Astrocyte (in vitro differentiated cells and primary cell): ENCODE measurements around the gene CYP21A2. TPM values are rescaled to one million over a fixed set of nuclear protein-coding genes. Genes with fewer than 3 reads are reported as not detected.

Source experiments
- DNase-seq: peaks from one replicate; pipeline ENCODE4 v3.0.0-alpha.2; 2010; ENCODE audit warnings: low read depth
- FAIRE-seq: peaks from 2 replicates; lab custom pipeline; 2011; peaks lifted over from hg19 to GRCh38; lab: Jason Lieb, UNC
- H2AFZ ChIP-seq: 2 replicates; pipeline ENCODE4 v1.6.0; 2012; ENCODE audit warnings: low read depth, low read length, inconsistent platforms
- H3K27ac ChIP-seq: 2 replicates; pipeline ENCODE4 v1.5.1; 2011; ENCODE audit warnings: low read depth, low read length, inconsistent platforms
- H3K27me3 ChIP-seq: 2 replicates; pipeline ENCODE4 v1.6.0; 2011; ENCODE audit warnings: low read length, inconsistent platforms; ENCODE audit not compliant: insufficient read depth
- H3K36me3 ChIP-seq: 2 replicates; pipeline ENCODE4 v1.5.1; 2011; ENCODE audit warnings: low read length, inconsistent platforms; ENCODE audit not compliant: insufficient read depth
- H3K4me1 ChIP-seq: 2 replicates; pipeline ENCODE4 v1.5.1; 2011; ENCODE audit warnings: low read length, inconsistent platforms; ENCODE audit not compliant: insufficient read depth
- H3K4me2 ChIP-seq: 2 replicates; pipeline ENCODE4 v1.6.0; 2012; ENCODE audit warnings: low read length, inconsistent platforms
- H3K4me3 ChIP-seq: 2 replicates; pipeline ENCODE4 v1.5.1; 2011; ENCODE audit warnings: low read depth, mild to moderate bottlenecking, low read length, inconsistent platforms; ENCODE audit not compliant: insufficient read depth
- H3K79me2 ChIP-seq: 2 replicates; pipeline ENCODE4 v1.6.0; 2012; ENCODE audit warnings: mild to moderate bottlenecking, low read length, inconsistent platforms; ENCODE audit not compliant: insufficient read depth
- H3K9ac ChIP-seq: 2 replicates; pipeline ENCODE4 v1.6.0; 2012; ENCODE audit warnings: mild to moderate bottlenecking, low read length, inconsistent platforms
- H3K9me3 ChIP-seq: 2 replicates; pipeline ENCODE4 v1.5.1; 2012; ENCODE audit warnings: low read depth, mild to moderate bottlenecking, low read length, inconsistent platforms; ENCODE audit not compliant: insufficient read depth
- H4K20me1 ChIP-seq: 2 replicates; pipeline ENCODE4 v1.6.0; 2012; ENCODE audit warnings: low read length, inconsistent platforms; ENCODE audit not compliant: insufficient read depth
- H3K27ac Mint-ChIP-seq: one replicate; pipeline ENCODE4 v1.8.0; 2021; ENCODE audit warnings: mild to moderate bottlenecking, mixed read lengths; ENCODE audit not compliant: unreplicated experiment
- H3K27me3 Mint-ChIP-seq: one replicate; pipeline ENCODE4 v1.8.0; 2021; ENCODE audit warnings: low read depth, mixed read lengths; ENCODE audit not compliant: unreplicated experiment
- H3K36me3 Mint-ChIP-seq: one replicate; pipeline ENCODE4 v1.8.0; 2021; ENCODE audit warnings: low read depth, mixed read lengths; ENCODE audit not compliant: unreplicated experiment
- H3K4me1 Mint-ChIP-seq: one replicate; pipeline ENCODE4 v1.8.0; 2021; ENCODE audit warnings: low read depth, mixed read lengths; ENCODE audit not compliant: unreplicated experiment
- H3K4me3 Mint-ChIP-seq: one replicate; pipeline ENCODE4 v1.8.0; 2021; ENCODE audit warnings: mild to moderate bottlenecking, moderate library complexity, mixed read lengths; ENCODE audit not compliant: unreplicated experiment
- H3K9me3 Mint-ChIP-seq: one replicate; pipeline ENCODE4 v1.8.0; 2021; ENCODE audit warnings: mild to moderate bottlenecking, mixed read lengths; ENCODE audit not compliant: unreplicated experiment
- CTCF ChIP-seq: IDR thresholded peaks from 2 replicates; pipeline ENCODE4 v1.5.1; 2011; ENCODE audit warnings: low read depth, mild to moderate bottlenecking, inconsistent platforms, low read length, moderate library complexity; ENCODE audit not compliant: insufficient read depth
- EZH2 ChIP-seq: IDR thresholded peaks from 2 replicates; pipeline ENCODE4 v1.6.1; 2012; ENCODE audit warnings: mild to moderate bottlenecking, low read length, inconsistent platforms; ENCODE audit not compliant: insufficient read depth
- total RNA-seq: library from RNA; stranded (reverse); gene quantifications from 2 replicates; pipeline ENCODE4 v1.2.1, GENCODE V29; 2021

The CYP21A2 gene
- total RNA-seq, 1 donor from 2014 or later, result 0.11 TPM

GRCh38 chr6:32056254-32056653 is 18.0 kb downstream of the CYP21A2 start:
- H3K9ac ChIP-seq, result no peak overlapping the region
- peaks cover 16% of the 10 kb centered on the region for H3K27me3 ChIP-seq
- no peak overlapping the region for H3K4me2 ChIP-seq
- H3K9me3 Mint-ChIP-seq, result no peaks in the 10 kb centered on the region
- no peaks in the 10 kb centered on the region for H3K79me2 ChIP-seq
- peaks cover 6% of the 10 kb centered on the region for H3K4me1 ChIP-seq
- H3K4me3 ChIP-seq, result no peak overlapping the region
- H4K20me1 ChIP-seq, result no peaks in the 10 kb centered on the region
- H3K9me3 ChIP-seq, result no peaks in the 10 kb centered on the region
- H3K27ac Mint-ChIP-seq, result no peak overlapping the region
- TF ChIP-seq EZH2, result no peak
- TF ChIP-seq CTCF, result no peak
- FAIRE-seq (no peak), DNase-seq (no peak)
- H3K36me3 ChIP-seq, result no peaks in the 10 kb centered on the region
- peaks cover 7% of the 10 kb centered on the region for H3K36me3 Mint-ChIP-seq
- H3K4me1 Mint-ChIP-seq, result no peaks in the 10 kb centered on the region
- no peak overlapping the region for H3K4me3 Mint-ChIP-seq
- peaks cover 69% of the 10 kb centered on the region for H3K27me3 Mint-ChIP-seq
- no peak overlapping the region for H3K27ac ChIP-seq
- H2AFZ ChIP-seq, result no peak overlapping the region

- FAIRE-seq, result no peak
Measured at GRCh38 chr6:32057966-32058365, 19.8 kb downstream of the CYP21A2 start.

More at GRCh38 chr6:32057966-32058365, 19.8 kb downstream of the CYP21A2 start:
- Mint-ChIP-seq H3K27me3 (peaks cover 66% of the 10 kb centered on the region), H3K4me1 (no peaks in the 10 kb centered on the region), H3K9me3 (no peaks in the 10 kb centered on the region), H3K36me3 (peaks cover 7% of the 10 kb centered on the region), H3K27ac (no peak overlapping the region), H3K4me3 (no peak overlapping the region)
- Histone ChIP-seq H3K36me3 (no peaks in the 10 kb centered on the region), H3K4me2 (peak overlapping the region; percentile 9), H3K9me3 (no peaks in the 10 kb centered on the region), H3K27ac (no peak overlapping the region), H2AFZ (no peak overlapping the region), H4K20me1 (no peaks in the 10 kb centered on the region), H3K79me2 (no peaks in the 10 kb centered on the region), H3K4me3 (no peak overlapping the region), H3K4me1 (peaks cover 6% of the 10 kb centered on the region), H3K9ac (no peak overlapping the region), H3K27me3 (peaks cover 12% of the 10 kb centered on the region)
- TF ChIP-seq CTCF (no peak), EZH2 (no peak)
- no peak for DNase-seq
